Fibroblast of the aortic adventitia (primary cell): ENCODE data around the gene AGER. TPM values are rescaled to one million over a fixed set of nuclear protein-coding genes. Genes with fewer than 3 reads are reported as not detected.
A peak's percentile ranks its signal among the peaks of the same experiment; 100 is the strongest.

Experiments used
- DNase-seq: peaks from one replicate; pipeline ENCODE4 v3.0.0-alpha.2; 2010; ENCODE audit warnings: low read depth
- H3K4me3 ChIP-seq: 2 replicates; pipeline ENCODE4 v1.5.1; 2011; ENCODE audit warnings: low read depth, mild to moderate bottlenecking, control low read depth, low read length, moderate library complexity
- total RNA-seq: library from RNA; depleted of rRNA; stranded (reverse); fragments of >200 nt; gene quantifications from 2 replicates; pipeline ENCODE4 v1.2.3, GENCODE V29; 2012; ENCODE audit warnings: low replicate concordance
- TF ChIP-seq, protein P1 (sequence below): IDR thresholded peaks from 2 replicates; pipeline ENCODE4 v1.5.1; 2011; ENCODE audit warnings: mild to moderate bottlenecking, low read length, control low read depth, inconsistent platforms; ENCODE audit not compliant: insufficient read depth

AGER gene
- total RNA-seq, 1 donor = 0.18 TPM

DNA sequence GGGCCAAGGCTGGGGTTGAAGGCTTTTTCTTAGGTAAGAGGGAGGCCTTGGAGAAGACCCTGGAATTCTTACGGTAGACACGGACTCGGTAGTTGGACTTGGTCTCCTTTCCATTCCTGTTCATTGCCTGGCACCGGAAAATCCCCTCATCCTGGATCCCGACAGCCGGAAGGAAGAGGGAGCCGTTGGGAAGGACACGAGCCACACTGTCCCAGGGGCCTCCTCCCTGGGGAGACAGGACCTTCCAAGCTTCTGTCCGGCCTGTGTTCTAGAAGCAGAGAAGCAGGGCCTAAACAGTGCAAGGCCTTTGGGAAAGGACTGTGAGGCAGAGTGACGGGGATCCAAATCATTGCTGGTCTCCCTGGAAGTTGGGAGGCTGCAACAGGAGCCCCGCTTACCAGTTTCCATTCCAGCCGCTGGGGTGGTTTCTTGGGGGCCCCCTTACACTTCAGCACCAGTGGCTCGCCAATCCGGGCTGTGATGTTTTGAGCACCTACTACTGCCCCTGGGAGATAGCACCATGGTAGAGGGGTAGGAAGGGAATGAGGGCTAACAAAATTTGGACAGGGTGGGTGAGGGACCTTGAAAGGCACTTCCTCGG lies 470 bp downstream of the AGER start:
- no peak overlapping the region for H3K4me3 ChIP-seq
- TF ChIP-seq, protein P1, sequence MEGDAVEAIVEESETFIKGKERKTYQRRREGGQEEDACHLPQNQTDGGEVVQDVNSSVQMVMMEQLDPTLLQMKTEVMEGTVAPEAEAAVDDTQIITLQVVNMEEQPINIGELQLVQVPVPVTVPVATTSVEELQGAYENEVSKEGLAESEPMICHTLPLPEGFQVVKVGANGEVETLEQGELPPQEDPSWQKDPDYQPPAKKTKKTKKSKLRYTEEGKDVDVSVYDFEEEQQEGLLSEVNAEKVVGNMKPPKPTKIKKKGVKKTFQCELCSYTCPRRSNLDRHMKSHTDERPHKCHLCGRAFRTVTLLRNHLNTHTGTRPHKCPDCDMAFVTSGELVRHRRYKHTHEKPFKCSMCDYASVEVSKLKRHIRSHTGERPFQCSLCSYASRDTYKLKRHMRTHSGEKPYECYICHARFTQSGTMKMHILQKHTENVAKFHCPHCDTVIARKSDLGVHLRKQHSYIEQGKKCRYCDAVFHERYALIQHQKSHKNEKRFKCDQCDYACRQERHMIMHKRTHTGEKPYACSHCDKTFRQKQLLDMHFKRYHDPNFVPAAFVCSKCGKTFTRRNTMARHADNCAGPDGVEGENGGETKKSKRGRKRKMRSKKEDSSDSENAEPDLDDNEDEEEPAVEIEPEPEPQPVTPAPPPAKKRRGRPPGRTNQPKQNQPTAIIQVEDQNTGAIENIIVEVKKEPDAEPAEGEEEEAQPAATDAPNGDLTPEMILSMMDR = no peak
- DNase-seq = no peak

DNA sequence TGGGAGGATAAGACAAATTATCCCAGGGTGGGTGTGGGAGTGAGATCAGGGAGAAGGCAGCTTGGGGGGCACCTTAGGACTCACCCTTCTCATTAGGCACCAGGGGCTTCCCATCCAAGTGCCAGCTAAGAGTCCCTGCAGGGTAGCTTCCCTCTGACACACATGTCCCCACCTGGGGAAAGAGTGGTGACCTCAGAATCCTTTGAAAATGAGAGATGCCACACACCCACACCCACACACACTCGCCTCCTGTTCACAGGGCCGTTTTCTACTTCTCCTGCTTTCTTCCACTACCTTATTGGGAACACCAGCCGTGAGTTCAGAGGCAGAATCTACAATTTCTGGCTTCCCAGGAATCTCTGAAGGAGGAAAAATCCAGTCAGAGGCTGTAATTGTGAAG lies 1.0 kb downstream of the AGER start:
- DNase-seq = no peak
- no peak overlapping the region for H3K4me3 ChIP-seq
- TF ChIP-seq, protein P1 = no peak

DNA sequence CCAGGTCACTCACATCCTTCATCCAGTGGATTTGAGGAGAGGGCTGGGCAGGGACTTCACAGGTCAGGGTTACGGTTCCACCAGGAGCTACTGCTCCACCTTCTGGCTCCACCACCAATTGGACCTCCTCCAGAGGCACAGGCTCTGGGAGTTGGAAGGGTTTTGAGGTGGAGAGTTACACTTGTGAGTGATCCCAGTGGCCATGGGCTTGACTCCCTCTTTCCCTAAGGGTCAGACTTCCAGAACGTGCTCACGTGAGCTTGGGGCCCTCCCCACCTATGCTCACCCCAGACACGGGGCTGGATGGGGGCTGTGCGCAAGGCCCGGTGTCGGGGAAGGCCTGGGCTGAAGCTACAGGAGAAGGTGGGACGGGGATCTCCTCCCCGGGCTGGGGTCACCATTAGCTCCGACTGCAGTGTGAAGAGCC lies 1.5 kb downstream of the AGER start:
- no peak overlapping the region for H3K4me3 ChIP-seq
- no peak for DNase-seq
- TF ChIP-seq, protein P1 = no peak

DNA sequence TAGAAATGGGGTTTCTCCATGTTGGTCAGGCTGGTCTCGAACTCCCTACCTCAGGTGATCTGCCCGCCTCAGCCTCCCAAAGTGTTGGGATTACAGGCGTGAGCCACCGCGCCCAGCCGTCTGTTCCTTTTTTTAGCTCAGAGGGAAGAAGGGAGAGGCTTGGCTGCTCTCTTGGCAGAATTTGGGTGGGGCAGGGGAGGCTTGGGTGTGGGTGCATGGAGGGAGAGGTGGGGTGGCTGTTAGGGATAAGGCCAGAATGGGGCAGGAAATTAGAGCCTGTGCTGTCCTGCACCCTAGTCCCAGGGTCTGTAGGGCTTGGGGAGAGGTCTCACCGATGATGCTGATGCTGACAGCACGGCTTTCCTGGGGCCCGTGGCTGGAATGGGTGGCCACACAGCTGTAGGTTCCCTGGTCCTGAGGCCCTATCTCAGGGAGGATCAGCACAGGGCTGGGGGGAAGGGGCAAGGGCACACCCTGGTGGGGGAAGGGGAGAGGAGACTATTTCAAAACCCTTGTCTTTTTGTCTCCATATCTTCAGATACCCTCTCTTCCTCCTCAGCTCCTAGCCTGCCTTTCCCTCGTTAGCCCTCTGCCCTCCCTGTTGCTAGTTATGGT lies 2.0 kb downstream of the AGER start:
- H3K4me3 ChIP-seq = no peak overlapping the region
- TF ChIP-seq, protein P1 = no peak
- DNase-seq = no peak

DNA sequence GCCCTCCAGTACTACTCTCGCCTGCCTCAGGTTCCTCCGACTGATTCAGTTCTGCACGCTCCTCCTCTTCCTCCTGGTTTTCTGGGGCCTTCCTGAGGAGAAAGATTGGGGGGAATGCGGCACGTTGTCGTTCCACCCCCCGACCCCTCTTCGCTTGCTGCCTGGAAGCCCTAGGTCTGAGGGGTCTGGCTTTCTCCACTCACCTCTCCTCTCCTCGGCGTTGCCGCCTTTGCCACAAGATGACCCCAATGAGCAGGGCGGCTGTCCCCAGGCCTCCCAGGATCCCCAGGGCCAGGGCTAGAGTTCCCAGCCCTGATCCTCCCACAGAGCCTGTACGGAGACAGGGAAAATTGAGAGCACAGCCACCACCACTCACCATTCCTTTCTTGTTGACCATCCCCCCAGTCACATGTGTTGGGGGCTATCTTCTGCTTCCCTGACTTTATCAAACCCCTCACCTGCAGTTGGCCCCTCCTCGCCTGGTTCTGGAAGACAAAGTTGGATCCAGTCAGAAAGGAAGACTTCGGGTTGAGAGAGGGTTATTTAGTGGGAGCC lies 2.8 kb downstream of the AGER start:
- DNase-seq = no peak
- H3K4me3 ChIP-seq = no peak overlapping the region
- TF ChIP-seq, protein P1 = no peak

DNA sequence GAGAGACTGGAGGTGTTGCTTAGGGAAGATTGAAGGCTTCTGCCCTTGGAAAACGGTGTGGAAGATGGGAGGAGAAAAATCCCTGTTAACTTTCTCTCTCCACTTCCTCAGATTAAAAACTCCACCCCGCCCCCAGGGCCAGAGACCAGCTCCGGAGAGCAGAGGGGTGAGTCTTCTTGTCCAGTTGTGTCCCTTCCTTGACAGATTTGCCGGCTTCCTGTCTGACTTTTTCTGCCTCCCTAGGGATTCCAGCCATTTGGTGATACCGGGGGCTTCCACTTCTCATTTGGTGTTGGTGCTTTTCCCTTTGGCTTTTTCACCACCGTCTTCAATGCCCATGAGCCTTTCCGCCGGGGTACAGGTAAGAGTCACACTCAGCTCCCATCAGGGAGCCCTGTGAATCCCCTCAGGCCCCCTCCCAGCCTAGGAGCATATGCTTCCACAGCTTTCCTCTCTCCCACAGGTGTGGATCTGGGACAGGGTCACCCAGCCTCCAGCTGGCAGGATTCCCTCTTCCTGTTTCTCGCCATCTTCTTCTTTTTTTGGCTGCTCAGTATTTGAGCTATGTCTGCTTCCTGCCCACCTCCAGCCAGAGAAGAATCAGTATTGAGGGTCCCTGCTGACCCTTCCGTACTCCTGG lies 4.2 kb downstream of the AGER start:
- H3K4me3 ChIP-seq = peak overlapping the region; percentile 94
- no peak for DNase-seq
- TF ChIP-seq, protein P1 = no peak
